IPS-15b (cell line): ENCODE data around the gene CD276.

ENCODE experiments used
- H3K27me3 ChIP-seq: one replicate; pipeline ENCODE4 v1.6.1; 2013; ENCODE audit warnings: low read length; ENCODE audit not compliant: control insufficient read depth, insufficient read depth
- H3K36me3 ChIP-seq: one replicate; pipeline ENCODE4 v1.6.1; 2013; ENCODE audit warnings: low read length; ENCODE audit not compliant: control insufficient read depth, insufficient read depth
- H3K4me1 ChIP-seq: one replicate; pipeline ENCODE4 v1.6.1; 2013; ENCODE audit warnings: mild to moderate bottlenecking, low read length; ENCODE audit not compliant: control insufficient read depth, insufficient read depth
- H3K4me3 ChIP-seq: one replicate; pipeline ENCODE4 v1.5.1; 2013; ENCODE audit warnings: low read depth, low read length
- H3K9ac ChIP-seq: one replicate; pipeline ENCODE4 v1.6.1; 2013; ENCODE audit warnings: low read depth, mild to moderate bottlenecking, low read length
- H3K9me3 ChIP-seq: one replicate; pipeline ENCODE4 v1.6.1; 2013; ENCODE audit warnings: mild to moderate bottlenecking, low read length; ENCODE audit not compliant: control insufficient read depth, insufficient read depth

Gene CD276

DNA sequence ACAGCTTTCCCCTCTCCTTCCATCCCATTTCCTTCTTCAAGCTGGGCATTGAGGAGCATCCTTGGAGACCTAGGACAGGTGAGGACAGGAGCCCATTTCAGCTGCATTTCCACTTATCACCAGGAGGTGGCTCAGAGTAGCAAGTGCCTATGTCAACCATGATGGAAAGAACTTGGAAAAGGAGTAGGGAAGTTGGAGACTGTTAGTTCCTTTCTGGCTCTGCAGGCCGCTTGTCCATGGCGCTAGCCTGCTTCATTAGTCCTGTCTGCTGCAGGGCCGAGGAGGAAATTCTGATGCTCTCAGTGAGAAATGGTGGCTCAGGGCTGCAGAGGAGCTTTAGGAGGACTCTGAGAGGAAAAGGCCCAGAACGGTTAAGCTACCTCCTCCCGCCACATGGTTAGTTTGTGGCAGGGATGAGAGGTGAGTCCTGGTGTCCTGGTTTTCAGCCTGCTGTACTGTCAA lies 7.0 kb upstream of the CD276 start:
- Histone ChIP-seq H3K27me3 (peaks cover 2% of the 10 kb centered on the region), H3K9ac (no peak overlapping the region), H3K4me1 (peaks cover 9% of the 10 kb centered on the region), H3K9me3 (no peaks in the 10 kb centered on the region), H3K36me3 (no peaks in the 10 kb centered on the region), H3K4me3 (no peak overlapping the region)

DNA sequence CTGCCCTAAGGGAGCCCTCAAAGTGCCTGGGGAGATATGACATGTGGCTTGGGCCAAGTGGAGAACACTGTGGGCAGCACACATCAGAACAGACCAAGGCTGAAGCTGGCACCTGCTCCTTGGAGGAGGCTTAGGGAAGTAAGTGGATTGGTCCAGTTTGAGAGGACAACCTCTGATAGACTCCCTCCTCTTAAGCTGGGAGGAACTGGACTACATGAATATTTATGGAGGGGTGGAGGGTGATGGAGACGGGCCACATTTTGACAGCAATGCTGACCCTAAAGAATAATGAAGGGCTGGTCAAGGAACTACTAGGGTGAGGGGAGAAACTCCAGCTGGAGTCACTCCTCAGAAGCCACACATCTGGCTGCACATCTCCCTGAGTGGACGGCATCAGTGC lies 6.5 kb upstream of the CD276 start:
- Histone ChIP-seq H3K9me3 (no peaks in the 10 kb centered on the region), H3K9ac (no peak overlapping the region), H3K27me3 (peaks cover 2% of the 10 kb centered on the region), H3K4me1 (peaks cover 9% of the 10 kb centered on the region), H3K36me3 (no peaks in the 10 kb centered on the region), H3K4me3 (no peak overlapping the region)

DNA sequence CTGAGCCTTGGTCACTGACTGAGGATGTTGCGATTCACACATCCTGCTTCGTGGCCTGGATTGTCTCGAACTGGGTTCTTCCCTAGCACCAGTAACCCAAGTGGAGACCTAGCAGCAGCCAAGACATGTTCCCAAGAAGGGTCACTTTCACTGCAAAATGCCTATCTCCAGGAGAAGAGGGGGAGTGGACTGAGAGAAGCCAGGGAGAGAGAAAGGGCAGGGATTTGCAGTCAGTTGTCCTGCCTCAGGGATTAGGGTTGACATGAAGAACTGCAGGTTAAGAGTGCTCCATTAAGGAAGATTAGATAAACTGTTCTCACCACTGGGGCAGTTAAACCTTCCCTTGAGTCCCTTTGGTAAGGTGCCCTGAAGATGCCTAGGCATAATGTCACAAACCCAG lies 5.7 kb upstream of the CD276 start:
- Histone ChIP-seq H3K4me1 (peaks cover 9% of the 10 kb centered on the region), H3K36me3 (no peaks in the 10 kb centered on the region), H3K9ac (no peak overlapping the region), H3K27me3 (peaks cover 2% of the 10 kb centered on the region), H3K4me3 (no peak overlapping the region), H3K9me3 (no peaks in the 10 kb centered on the region)

DNA sequence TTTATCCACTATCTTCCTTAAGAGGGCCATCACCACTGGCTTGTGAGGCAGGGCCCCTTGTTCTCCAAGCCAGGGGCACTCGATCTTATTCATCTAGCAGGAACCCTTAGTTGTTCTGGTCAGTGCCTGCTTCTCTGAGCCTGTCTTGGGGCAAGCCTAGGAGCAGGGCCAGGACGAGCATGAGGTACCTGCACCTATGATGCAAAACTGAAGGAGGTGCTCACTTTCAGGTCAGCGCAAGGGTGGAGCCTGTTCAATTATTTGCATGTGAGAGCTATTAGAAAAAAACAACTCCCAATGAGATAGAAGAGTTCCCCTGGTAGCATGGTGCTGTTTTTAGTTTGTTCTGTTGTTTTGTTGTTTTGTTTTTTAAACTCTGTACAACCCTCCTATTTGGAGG lies 5.0 kb upstream of the CD276 start:
- peaks cover 9% of the 10 kb centered on the region for H3K4me1 ChIP-seq
- no peak overlapping the region for H3K4me3 ChIP-seq
- H3K27me3 ChIP-seq: peaks cover 2% of the 10 kb centered on the region
- H3K36me3 ChIP-seq: no peaks in the 10 kb centered on the region
- H3K9ac ChIP-seq: no peak overlapping the region
- no peaks in the 10 kb centered on the region for H3K9me3 ChIP-seq

DNA sequence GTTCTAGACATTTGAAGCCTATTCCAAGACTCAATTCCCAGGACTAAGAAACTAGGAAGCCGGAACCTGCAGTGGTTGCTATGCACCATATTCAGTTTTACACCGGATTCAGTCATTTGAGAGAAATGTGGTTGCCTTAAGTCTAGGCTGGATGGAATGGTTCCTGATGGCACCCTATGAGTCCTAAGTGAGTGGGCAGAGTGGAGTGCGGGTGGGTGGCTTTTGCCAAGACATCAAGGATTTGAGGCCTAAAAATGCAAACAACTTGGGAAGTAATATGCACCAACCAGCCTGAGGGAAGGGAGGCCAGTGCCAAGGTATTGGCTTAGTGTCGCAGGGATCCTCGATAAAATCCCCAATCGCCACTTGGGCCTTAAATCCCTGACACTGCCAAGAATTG lies 4.2 kb upstream of the CD276 start:
- H3K4me3 ChIP-seq: no peak overlapping the region
- no peaks in the 10 kb centered on the region for H3K36me3 ChIP-seq
- H3K27me3 ChIP-seq: peaks cover 2% of the 10 kb centered on the region
- H3K9me3 ChIP-seq: no peaks in the 10 kb centered on the region
- H3K4me1 ChIP-seq: peaks cover 9% of the 10 kb centered on the region
- H3K9ac ChIP-seq: no peak overlapping the region

DNA sequence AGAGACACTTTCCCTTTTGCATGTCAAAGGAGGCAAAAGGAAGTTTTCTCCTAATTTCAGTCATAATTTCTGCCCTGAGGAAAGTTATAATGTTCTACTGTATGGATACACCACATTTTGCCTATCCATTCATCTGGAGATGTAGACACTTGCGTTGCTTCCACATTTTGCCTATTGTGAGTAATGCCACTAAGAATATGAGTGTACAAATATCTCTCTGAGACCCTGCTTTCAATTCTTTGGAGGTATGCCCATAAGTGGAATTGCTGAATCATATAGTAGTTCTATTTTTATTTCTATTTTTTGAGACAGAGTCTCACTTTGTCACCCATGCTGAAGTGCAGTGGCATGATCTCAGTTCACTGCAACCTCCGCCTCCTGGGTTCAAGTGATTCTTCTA lies 3.6 kb upstream of the CD276 start:
- Histone ChIP-seq H3K27me3 (peaks cover 2% of the 10 kb centered on the region), H3K9me3 (no peaks in the 10 kb centered on the region), H3K9ac (no peak overlapping the region), H3K4me3 (no peak overlapping the region), H3K4me1 (peaks cover 9% of the 10 kb centered on the region), H3K36me3 (no peaks in the 10 kb centered on the region)

DNA sequence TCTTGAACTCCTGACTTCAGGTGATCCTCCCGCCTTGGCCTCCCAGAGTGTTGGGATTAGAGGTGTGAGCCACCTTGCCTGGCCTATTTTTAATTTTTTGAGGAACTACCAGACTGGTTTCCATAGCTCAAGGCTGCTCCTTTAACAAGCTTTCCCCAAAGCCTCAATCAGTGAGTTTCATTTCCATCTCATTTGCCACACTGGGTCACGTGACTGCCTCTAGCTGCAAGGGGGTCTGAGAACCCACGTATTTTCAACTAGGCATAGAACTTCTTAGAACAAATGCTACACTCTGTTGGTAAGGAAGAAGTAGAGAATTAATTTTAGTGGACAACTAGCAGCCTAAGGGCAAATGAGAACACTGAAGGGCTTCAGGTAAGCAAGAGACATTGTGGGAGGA lies 3.1 kb upstream of the CD276 start:
- no peak overlapping the region for H3K4me3 ChIP-seq
- no peaks in the 10 kb centered on the region for H3K36me3 ChIP-seq
- H3K9ac ChIP-seq: no peak overlapping the region
- H3K27me3 ChIP-seq: peaks cover 2% of the 10 kb centered on the region
- H3K9me3 ChIP-seq: no peaks in the 10 kb centered on the region
- H3K4me1 ChIP-seq: peaks cover 14% of the 10 kb centered on the region

DNA sequence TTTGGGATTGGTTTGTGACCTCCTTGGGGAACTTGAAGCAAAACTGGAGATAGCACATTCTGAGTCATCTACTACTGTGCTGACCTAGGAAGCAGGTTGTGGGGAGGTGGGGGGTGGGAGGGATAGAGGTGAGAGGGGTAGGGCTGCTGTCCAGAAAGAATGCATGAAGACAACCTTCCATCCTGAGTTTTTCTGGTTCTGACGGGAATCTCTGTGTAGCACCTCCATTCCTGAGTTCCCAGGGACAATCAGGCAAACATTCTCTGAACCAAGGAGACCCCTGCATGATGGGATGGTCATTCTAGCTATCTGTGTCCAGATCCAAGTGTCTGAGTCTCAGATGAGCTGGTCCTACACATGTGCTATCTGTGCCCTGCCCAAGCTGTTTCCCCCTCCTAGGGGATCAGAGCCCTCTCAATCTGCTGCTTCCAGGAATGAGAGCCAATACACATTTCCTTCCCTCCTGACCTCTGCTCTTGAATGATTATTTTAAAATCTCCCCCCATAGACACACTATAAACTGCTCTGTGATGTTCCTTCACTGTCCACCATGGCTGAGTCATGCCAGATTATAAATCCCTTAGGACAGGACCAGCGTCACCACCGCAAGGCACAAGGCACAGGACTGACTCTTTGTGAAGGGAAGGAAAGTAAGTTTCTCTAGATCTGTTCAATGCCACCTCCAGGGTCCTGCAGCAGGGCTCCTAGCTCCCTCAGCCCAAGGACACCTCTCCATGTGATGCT lies 2.2 kb upstream of the CD276 start:
- peaks cover 21% of the 10 kb centered on the region for H3K4me1 ChIP-seq
- H3K27me3 ChIP-seq: peaks cover 2% of the 10 kb centered on the region
- H3K36me3 ChIP-seq: no peaks in the 10 kb centered on the region
- H3K9me3 ChIP-seq: no peaks in the 10 kb centered on the region
- no peak overlapping the region for H3K4me3 ChIP-seq
- no peak overlapping the region for H3K9ac ChIP-seq

DNA sequence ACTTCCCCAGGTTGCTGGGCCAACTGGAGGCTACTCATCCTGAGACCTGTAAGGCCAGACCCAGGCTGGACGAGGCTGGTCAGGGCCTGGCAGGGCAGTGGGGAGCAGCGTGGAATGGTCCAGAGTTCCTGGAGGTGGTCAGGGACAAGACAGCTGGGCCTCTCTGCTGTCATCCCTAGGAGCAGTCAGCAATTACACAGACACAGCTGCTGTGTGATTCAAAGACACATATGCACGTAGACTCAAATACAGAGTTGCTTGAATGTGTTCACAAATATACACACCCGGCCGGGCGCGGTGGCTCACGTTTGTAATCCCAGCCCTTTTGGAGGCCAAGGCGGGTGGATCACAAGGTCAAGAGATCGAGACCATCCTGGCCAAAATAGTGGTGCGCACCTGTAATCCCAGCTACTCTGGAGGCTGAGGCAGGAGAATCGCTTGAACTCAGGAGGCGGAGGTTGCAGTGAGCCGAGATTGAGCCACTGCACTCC lies 1.5 kb upstream of the CD276 start:
- Histone ChIP-seq H3K27me3 (peaks cover 2% of the 10 kb centered on the region), H3K36me3 (no peaks in the 10 kb centered on the region), H3K4me3 (no peak overlapping the region), H3K9ac (no peak overlapping the region), H3K9me3 (no peaks in the 10 kb centered on the region), H3K4me1 (peaks cover 21% of the 10 kb centered on the region)

DNA sequence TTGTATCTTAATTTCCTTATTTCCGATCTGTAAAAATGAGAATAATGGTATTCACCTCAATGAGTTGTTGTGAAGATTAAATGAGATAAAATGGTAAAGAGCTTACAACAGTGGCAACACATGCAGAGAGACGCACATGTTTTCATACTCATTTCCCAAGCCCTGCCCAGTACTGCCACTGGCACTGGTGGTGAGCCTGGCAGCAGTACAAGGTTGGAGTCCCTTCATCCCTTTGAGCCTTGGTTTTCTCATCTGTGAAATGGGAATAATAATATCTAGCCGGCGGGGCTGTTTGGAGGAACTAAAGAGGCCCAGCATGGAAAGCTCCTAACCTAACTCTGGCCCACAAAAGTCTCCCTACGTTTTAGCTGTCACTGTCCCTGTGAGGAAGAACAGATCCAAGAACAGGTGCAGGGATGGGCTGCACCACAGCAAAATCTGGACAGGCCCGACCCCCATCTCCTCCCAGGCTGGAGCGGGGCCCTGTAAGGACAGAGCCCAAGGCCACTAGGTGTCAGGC lies 866 bp upstream of the CD276 start:
- H3K9me3 ChIP-seq: no peaks in the 10 kb centered on the region
- no peaks in the 10 kb centered on the region for H3K36me3 ChIP-seq
- H3K9ac ChIP-seq: no peak overlapping the region
- H3K4me1 ChIP-seq: peaks cover 21% of the 10 kb centered on the region
- peaks cover under 1% of the 10 kb centered on the region for H3K27me3 ChIP-seq
- peak overlapping the region; percentile 70 for H3K4me3 ChIP-seq

DNA sequence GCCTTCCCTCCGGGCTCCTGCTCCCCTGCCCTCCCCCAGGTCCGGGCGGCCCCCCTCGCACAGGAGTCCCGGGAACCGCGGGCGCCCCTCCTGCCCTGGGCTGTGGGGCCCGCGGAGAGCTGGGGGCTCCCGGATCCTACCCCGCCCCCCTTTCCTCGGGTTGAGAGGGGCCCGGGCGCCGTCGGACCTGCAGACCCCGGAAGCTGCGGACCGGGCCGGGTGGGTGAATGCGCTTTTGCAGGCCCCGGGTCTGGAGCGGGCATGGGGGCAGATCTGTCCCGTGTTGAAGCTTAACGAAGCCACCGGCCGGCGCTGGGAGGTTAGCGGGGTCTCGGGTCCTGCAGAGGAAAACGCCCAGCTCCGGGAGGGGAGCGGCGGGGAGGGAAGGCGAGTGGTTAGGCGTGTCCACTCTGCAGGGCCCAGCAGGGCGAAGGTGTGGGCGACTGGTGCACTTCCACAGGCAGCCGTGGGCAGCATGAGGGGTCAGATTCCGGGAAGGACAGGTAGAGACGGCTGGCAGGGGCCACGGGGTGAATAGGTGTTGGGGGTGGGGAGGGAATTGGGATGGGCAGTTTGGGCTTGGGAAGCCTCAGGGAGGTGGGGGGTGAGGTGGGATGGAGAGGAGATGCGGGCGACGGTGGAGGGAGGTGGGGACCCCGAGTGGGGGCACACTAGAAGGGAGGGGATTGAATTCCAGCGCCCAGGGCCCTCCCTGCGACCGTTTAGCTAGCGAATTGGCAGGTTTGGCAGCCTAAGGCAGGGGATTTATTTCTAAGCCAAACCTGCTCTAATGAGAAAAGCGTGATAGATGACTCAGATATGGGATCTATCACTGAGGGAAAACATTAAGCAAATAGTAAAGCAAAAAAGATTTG lies 635 bp downstream of the CD276 start:
- Histone ChIP-seq H3K9ac (peak overlapping the region; percentile 70), H3K9me3 (no peaks in the 10 kb centered on the region), H3K4me3 (peak overlapping the region; percentile 76), H3K27me3 (no peaks in the 10 kb centered on the region), H3K4me1 (peaks cover 19% of the 10 kb centered on the region), H3K36me3 (no peaks in the 10 kb centered on the region)
